NCI-H226 (cell line): Measurements from ENCODE around the gene FAM118A.
"Not testable (repeated sequence)": the region's sequence is repeated elsewhere in the genome, so short reads cannot be mapped to it uniquely, and the experiment has no call there.

Experiments used
- DNase-seq: peaks from one replicate; pipeline ENCODE4 v3.0.0-alpha.2; 2015

The FAM118A gene

DNA sequence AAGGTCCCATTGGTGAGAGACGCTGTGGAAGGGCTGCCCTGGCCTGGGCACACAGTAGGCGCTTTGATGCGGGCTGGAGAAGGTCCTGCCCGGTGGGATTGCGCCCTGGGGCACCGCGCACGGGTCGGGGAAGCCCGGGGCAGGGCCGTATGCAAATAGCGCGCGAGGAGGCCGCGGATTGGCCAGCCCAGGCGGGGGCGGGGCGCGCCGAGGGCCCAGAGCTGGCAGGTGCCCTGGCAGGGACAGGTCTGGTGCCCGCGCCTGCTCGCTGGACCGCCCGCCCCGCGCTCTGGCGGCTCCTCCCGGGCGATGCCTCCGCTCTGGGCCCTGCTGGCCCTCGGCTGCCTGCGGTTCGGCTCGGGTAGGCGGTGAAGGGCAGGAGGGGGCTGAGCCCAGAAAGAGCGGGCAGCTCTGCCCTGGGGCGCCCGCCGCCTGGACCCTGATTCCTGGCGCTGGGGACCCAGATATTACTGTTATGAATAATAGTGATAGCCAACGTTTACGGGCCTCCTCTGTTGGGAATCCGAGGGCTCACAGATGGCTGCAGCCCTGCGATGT is 24.9 kb upstream of the FAM118A start, which contains the start of gene UPK3A:
Gene UPK3A, plus strand, starts transcription at position 245 of the 558 bp plus-strand sequence. Its CDS starts 65 bp downstream, at position 310.
- peak; percentile 16 for DNase-seq

DNA sequence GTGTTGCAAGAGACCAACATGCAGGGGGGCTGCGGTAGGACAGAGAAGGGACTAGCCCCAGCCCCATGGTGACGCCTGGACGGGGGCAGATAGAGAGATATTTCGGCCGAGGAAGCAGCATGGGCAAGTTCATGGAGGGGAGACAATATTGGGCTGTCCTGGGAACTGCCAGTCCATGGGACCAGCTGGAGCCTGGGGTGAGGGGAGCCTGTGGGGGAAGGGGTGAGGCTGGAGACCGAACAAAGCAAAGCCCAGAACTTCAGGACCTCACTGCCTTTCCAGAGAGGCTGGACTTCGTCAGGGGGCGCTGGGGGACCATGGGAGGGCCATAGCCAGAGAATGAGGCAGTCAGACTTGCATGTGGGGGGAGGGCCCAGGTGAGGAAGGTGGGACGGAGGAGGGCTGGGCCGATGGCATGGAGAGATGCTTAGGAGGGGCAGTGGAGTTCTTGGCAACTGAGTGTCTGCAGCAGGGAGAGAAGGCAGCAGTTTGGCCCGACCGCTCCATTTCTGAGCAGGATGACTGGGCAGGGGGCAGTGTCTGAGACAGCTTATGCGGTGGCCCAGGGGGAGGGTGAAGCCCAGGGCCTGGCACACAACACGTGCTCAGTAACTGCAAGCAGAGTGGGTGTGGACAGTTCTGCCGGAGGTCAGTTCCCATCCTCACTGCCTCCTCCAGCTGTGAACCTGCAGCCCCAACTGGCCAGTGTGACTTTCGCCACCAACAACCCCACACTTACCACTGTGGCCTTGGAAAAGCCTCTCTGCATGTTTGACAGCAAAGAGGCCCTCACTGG is 24.3 kb upstream of the FAM118A start:
- no peak for DNase-seq

DNA sequence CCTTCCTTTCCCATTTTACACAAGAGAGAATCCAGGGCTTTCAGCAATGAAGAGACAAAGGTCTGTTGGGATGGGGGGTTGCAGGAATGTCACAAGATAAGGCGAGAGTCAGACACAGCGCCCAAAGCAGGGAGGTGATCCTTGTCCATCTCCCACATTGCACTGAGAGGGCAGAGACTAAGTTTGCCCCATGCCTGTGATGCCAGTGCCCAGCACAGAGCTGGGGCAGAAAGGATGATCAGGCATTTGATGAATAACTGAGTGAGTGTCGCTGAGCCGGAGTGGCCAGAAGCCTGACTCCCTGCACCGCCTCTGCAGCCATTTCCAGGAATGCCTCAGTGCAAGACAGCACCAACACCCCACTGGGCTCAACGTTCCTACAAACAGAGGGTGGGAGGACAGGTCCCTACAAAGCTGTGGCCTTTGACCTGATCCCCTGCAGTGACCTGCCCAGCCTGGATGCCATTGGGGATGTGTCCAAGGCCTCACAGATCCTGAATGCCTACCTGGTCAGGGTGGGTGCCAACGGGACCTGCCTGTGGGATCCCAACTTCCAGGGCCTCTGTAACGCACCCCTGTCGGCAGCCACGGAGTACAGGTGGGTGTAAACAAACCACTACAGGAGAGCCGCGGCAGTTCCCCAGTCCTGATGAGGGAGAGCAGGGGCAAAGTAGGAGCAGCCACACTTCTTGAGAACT is 22.7 kb upstream of the FAM118A start:
- DNase-seq: no peak

DNA sequence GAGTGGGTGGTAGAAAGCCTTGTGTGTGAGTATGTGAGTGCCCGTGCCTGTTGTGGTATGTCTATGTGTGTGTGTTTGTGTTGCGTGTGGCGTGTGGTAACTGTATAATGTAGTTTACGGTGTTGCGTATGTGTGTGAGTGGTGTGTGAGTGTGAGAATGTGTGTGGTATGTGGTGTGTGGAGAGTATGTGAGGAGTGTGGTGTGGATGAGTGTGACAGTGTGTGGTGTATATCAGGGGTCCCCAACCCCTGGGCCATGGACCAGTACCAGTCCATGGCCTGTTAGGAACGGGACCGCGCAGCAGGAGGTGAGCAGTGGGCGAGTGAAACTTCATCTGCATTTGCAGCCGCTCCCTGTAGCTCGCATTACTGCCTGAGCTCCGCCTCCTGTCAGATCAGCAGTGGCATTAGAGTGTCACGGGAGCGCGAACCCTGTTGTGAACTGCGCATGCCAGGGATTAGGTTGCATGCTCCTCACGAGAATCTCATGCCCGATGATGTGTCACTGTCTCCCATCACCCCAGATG is 19.3 kb upstream of the FAM118A start:
- no peak for DNase-seq

DNA sequence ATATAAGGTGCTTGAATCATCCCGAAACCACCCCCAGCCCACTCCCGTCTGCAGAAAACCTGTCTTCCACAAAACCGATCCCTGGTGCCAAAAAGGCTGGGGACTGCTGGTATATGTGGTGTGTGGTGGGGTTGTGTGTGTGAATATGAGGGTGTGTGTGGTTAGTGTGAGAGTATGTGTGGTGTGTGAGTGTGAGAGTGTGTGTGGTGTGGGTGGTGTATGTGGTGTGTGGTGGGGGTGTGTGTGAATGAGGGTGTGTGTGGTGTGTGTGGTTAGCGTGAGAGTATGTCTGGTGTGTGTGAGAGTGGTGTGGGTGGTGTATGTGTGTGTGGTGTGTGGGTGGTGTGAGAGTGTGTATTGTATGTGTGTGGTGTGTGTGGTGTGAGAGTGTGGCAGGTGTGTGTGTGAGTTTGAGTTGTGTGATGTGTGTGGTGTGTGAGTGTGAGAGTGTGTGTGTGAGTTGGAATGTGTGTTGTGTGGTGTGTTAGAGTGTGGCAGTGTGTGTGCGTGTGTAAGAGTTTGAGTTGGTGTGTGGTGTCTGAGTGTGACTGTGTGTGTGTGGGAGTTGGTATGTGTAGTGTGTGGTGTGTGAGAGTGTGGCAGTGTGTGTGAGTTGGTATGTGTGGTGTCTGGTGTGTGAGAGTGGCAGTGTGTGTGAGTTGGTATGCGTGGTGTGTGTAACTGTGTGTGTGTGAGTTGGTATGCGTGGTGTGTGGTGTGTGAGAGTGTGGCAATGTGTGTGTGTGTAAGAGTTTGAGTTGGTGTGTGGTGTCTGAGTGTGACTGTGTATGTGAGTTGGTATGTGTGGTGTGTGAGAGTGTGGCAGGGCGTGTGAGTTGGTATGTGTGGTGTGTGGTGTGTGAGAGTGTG is 18.4 kb upstream of the FAM118A start:
- DNase-seq: no peak

DNA sequence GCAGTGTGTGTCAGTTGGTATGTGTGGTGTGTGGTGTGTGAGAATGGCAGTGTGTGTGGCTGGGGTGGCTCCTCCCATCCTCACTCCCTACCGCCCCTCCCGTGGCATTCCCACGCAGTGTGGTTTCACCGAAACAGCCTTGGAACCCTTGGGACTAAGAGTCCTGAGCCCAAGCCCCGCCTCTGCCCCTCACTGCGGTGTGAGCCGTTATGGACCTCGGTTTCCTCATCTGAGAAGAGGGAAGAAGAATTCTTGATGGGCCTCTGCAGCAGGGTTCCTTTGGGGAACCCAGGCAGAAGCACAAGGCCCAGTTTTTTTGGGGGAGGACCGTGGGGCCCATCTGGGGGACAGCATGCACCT is 17.8 kb upstream of the FAM118A start:
- DNase-seq: no peak

DNA sequence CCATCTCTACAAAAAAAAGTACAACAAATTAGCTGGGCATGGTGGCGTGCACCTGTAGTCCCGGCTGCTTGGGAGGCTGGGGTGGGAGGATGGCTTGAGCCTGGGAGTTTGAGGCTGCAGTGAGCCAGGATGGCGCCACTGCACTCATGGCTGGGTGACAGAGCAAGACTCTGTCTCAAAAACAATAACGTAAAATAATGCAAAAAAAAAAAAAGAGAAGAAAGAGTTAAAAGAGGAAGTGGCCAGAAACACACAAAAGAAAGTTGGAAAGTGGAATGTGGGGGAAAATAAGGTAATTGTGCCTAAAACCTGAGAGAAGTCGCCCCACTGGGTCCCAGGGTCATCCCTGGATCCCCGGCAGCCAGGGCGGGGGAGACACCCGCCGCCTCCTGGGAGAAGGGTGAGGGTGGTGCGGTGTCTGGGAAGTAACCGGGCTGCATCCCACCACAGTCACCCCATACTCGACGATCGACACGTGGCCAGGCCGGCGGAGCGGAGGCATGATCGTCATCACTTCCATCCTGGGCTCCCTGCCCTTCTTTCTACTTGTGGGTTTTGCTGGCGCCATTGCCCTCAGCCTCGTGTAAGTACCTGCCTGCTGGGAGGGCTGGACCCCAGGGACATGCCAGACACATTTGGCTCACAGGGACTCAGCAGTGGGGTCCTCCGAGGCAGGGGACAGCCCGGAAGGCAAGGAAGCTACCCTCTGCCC is 16.8 kb upstream of the FAM118A start:
- DNase-seq: no peak

DNA sequence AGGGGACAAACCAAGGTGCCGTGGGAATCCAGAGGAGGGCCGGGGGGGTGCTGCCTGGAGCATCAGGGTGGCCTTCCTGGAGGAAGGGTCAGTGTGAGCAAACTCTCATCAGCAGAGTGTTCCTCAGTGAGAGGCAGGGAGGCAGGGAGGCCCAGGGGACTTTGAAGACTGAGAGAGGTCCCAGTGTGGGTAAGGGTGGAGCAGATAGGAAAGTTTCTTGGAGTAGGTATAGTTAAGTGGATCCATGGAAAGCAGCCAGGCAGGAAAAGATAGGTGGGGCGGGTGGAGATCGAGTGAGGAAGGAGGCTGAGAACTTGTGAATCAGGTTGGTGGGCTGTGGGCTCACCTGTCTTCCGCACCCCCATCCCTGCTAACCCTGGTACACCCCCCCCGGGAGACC is 15.7 kb upstream of the FAM118A start:
- DNase-seq: no peak

DNA sequence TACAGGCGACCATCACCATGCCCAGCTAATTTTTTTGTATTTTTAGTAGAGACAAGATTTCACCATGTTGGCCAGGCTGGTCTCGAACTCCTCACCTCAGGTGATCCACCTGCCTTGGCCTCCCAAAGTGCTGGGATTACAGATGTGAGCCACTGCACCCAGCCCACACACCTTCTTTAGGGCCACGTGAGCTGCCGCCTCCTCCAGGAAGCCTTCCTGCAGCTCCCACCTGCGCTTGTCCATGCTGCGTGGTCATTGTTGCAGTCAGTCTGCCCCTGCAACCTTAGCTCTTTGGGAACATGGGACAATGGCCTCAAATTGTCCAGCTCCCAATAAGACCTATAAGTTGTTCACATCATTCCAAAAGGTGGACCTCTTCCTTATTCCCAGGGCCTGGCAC is 14.7 kb upstream of the FAM118A start:
- DNase-seq: not testable (repeated sequence)

DNA sequence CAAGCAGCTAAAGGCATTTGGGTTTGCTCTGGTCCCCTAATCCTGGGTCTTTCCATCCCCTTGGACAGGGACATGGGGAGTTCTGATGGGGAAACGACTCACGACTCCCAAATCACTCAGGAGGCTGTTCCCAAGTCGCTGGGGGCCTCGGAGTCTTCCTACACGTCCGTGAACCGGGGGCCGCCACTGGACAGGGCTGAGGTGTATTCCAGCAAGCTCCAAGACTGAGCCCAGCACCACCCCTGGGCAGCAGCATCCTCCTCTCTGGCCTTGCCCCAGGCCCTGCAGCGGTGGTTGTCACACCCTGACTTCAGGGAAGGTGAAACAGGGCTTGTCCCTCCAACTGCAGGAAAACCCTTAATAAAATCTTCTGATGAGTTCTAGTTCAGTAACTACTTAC is 14.2 kb upstream of the FAM118A start:
- DNase-seq: no peak

DNA sequence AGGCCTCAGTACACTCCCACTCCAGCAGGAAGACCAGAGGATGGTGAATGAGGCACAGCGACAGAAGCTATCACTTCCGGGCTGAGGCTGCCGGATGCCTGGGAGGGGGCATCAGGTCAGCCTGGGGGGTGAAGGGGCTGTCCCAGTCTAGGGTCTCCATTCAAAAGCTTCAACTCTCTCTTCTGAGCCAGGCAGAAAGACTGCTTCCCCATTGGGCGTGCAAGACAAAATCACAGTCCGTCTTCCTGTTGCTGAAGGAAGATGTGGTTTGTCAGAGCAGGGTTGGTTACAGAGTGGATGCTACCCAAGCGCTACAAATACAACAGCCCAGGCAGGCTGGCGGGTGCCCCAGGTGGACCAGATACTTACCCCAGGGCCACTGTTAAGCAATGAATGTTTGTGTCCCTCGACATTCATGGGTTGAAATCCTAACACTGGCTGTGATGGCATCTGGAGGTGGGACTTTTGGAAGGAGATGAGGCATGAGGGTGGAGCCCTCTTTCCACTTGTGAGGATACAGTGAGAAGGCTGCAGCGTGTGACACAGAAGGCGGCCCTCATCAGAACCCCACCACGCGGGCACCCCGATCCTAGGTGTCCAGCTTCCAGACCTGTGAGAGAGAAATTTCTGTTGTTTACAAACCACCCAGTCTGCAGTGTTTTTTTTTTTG is 13.0 kb upstream of the FAM118A start:
- DNase-seq: no peak

DNA sequence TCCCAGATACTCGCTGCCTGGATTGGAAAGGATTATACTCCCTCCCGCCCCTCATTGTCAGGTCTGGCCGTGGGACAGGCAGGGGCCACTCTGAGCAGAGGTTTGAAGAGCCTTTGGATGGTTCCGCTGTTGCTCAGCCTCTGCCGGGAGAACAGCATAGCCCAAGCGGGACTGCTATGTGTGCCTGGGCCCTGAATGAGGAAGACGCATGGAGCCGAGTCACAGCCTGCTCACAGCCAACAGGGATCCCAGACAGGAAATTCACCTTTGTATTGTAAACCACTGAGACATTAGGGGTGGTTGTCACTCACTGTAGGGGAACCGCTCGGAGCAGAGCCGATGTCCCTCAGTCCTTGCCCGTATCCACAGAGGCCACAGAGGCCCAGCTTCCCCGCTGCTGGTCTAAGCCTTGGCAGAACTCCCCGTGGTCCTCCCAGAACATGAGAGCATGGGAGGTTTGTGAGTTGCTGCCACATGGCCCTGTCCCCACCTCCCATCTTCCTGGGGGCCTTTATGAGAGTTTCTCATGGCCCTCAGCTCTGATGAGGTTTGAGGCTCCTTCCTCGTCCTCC is 10.7 kb upstream of the FAM118A start:
- DNase-seq: no peak

DNA sequence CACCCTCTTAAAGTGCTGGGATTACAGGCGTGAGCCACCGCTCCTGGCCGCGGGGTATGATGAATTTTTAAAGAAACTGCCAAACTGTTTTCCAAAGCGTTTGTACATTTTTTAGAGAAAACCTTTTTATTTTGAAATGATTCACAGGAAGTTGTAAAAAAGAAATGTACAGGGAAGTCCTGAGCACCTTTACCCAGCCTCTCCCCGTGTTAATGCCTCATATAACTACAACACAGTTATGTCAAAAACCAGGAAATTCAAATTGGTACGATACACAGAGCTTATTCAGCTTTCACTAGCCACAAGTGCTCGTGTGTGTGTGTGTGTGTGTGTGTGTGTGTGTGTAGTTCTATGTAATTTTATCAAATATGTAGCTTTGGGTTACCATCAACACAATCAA is 7.0 kb upstream of the FAM118A start:
- no peak for DNase-seq

DNA sequence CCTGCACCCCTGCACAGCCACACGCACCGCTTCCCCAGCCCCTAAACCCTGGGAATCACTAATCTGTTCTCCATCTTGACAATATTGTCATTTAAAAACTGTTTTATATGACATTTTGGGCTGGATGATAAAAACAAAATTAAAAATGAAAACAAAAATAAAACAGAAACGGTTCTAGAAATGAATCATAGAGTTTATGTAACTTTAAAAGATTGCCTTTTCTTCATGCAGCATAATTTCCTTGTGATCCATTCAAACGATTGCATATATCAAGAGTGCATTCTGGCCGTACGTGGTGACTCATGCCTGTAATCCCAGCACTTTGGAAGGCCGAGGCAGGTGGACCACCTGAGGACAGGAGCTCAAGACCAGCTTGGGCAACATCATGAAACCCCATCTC is 6.6 kb upstream of the FAM118A start:
- no peak for DNase-seq

DNA sequence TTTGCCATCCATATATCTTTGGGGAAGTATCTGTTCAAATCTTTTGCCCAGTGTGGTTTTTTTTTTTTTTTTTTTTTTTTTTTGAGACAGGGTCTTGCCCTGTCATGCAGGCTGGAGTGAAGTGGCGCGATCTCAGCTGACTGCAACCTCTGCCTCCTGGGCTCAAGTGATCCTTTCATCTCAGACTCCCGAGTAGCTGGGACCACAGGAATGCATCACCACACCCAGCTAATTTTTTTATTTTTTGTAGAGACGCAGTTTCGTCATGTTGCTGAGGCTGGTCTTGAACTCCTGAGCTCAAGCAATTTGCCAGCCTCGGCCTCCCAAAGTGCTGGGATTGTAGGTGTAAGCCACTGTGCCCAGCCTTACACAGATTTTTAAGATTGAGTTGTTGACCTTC is 4.8 kb upstream of the FAM118A start:
- DNase-seq: peak; percentile 16

DNA sequence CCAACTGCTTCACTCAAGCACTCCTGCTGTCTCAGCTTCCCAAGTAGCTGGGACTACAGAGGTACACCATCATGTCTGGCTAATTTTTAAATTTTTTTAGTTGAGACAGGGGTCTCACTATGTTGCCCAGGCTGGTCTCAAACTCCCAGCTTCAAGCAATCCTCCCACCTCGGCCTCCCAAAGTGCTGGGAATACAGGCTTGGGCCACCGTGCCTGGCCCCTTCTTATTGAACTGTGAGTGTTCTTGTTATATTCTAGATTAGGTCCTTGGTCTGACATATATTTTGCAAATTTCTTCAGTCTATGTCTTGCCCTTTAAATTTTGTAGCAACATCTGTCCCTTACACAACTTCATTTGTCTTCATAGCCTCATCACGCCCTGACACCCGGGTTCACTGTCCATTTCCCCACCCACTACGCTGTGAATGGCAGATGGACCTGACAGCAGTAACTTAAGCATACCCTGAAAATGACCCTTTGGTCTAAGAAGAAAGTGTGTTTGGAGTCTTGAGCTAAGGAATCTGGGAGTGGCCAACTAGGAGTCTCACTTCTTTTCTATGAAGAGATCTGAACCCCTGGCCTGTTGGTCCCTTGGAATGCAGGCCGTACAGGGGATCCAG is 4.2 kb upstream of the FAM118A start:
- no peak for DNase-seq

DNA sequence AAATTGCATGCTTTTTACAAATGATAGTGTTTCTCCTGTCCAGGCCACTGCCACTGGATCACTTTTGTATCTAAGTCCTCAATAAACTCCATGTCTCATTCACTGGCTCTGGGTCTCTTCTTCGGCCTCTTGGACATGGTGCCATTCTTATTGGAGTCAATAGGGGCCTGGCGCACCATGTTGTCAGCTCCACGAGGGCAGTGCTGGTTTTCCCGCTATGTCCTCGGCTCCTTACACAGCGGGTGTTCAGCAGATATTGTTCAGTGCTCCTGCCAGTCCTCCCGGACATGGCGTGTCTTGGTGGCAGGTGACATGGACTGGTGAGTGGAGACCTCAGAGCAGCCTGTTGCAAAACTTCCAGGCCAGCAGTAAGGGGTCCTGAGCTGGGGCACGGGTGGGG is 3.6 kb upstream of the FAM118A start:
- no peak for DNase-seq

DNA sequence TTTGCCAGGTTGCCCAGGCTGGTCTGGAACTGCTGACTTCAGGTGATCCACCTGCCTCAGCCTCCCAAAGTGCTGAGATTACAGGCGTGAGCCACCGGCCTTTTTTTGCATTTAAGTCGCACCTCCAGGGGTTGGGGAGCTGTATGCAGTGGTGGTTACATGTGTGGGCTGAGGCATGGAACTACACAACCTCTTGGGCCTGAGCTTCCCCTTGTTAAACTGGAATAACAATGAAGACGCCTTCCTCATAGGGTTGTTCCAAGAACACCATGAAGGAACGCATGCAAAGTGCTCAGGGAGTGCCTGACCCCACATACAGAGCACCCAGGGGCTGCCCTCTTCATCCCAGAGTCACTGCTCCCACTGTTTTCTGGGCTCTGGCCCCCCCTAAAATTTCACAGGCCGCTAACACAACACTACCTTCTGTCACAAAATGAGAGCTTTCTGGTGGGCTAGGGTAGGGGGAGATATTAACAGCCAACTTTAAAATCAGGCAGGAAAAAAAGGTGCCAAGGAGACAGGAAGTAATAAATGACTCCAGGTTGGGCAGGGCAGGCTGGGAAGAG is 1.3 kb upstream of the FAM118A start:
- no peak for DNase-seq

DNA sequence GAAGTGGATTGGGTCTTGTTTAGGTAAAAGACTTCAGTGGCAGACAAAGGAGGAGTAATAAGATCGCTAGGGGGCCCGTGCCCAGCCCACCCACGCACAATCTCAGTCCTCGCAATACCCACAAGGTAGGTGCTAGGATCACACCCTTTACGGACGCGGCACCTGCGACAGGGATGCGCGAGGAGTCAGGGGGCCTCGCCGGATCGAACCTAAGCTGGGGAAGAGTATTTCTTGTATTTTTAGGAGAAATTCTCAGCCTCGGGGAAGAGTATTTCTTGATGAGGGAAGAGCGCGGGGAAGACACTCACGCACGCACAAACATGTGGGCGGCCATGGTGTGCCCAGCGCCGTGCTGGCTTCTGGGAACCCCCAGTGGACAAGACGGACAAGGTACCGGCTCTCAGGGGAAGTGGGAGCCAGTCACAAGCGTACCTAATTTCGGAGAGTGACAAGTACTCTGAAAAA is 745 bp upstream of the FAM118A start:
- DNase-seq: no peak

DNA sequence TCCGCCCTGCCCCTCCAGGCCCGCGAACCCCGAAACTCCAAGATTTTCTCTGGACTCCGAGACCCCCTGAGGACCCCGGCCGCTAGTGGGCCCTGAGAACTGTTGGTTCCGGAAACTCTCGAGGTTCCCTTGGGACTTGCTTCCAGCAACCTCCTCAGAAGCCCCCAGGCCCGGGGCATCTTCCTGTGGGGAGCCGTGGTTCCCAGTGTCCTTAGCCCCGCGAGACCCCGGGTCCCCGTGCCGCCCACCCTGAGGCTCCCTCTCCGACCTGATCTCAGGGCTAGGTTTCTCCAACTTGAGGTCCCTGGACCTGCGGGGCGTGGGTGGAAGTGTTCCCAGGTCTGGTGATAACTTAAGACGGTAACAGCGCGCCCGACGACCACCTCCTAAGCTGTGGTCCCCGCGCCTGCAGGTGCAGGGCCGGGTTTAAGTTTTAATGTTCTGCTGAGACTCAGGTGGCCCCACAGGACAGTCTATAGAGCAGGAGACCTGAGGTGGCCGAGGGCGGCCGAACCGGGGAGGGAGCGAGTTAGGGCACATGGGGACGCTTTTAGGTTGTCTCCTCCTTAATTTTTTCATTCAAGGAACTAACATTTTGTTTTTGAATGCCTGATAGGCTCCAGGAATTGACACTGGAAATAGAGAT is 720 bp downstream of the FAM118A start:
- no peak for DNase-seq
